Renal cortical epithelial cell (primary cell): ENCODE measurements around the gene MEIS2. TPM values are rescaled to one million over a fixed set of nuclear protein-coding genes. Genes with fewer than 3 reads are reported as not detected.

Experiments used
- DNase-seq: peaks from one replicate; pipeline ENCODE4 v3.0.0-alpha.2; 2011; ENCODE audit warnings: low read depth
- total RNA-seq: library from RNA; depleted of rRNA; stranded (reverse); fragments of >200 nt; gene quantifications from 2 replicates; pipeline ENCODE4 v1.2.3, GENCODE V29; 2014

The MEIS2 gene
- total RNA-seq, 1 donor from 2014 or later: 2.6 TPM

DNA sequence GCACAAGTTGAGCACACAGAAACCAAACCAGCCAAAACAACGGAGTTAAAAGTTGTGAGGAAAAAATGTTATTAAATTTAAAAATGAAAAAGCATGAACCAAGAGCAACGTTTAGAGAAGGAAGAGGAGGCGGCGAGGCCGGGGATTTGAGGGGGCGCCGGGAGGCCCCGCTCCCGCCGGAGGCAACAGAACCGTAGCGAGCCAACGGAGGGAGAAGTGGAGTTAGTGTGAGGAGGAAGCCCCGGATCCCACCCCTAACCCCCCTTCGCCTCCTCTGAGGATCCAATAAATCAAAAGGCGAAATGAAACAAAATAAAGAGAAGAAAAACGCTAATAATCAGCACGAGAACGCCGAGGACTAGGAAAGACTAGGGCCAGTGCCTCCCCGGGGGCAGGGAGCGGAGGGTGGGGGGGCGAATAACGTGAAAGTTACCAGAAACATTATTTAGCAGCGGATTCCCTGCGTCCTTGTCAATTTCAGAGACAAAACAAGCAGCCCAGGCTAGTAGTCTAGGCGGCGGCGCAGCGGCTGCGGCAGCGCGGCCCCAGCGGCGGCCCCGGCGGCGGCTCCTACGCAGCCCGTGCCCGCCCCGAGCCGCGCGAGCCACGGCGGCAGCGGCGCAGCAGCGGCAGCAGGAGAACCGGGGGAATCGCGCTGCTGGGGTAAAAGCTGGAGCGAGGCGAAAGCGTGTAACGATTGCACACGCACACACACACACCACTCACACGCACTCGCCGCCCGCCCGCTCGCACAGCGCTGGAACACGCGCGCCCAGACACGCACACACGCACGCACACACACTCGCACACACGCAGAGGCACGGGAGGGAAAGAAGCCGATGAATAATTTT, 1.7 kb downstream of the MEIS2 start:
- DNase-seq: no peak

DNA sequence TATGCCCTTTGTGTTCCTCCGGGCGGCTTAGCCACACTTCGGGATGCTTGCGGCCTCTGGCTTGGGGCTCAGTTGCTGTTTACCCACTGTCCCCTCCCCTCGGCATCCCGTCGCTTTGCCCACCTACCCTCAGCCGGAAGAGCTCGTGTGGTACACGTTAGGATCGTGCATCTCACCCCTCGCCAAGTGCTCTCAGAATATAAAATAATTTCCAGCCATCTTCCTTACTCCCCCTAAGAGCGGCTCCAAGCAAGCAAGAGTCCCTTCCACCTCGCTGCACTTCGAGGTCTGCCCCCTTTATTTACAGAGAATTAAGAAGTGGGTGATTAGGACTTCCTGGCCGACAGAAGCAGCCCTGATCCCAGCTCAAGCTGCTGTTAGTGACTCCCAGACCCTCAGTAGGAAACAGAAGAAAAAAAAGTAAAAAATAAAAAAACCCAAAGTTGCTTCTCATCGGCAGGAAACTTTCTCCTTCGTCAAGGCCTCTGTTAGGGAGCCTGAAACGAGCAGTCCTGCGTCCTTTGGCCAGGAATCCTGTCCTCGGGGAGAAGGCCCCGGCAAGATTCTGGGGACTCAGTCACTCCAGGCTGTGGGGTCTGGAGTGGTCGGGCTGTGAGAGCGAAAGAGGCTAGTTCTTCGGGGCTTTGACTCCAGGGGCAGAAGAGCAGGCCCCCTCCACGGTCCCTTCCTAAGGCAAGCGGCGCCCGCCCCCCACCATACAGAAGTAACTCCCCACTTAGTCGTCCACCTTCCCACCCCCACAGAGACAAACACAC, 3.0 kb downstream of the MEIS2 start:
- DNase-seq: no peak

DNA sequence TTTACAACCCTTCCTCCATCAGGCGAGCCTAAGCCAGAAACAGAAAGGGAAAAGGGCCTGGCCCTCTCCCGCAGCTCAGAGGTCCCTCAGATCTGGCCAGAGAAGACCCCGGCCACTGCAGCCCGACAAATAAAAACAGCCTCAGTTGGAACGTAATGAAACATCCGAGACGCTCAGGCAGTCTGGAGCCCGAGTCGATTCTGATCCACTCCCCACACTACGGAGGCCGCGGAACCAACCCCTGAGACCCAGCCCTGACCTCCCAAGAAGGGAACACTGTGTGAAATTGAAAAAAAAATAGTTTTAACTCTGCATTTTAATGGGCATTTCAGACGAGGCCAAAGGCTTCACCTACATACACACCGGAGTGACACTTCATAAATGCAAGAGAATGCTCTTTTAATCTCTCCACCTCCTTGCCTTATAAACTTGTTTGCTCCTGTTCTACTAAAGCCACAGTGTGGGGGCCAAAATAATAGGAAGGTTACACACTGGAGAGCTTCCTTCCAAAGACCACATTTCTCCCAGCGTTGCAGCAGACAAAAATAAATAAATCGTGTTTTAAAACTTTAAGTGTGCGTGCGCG, 3.7 kb downstream of the MEIS2 start:
- DNase-seq: no peak

- DNase-seq: no peak
These were observed 4.4 kb downstream of the MEIS2 start for GRCh38 chr15:37095770-37096557.

GRCh38 chr15:37094915-37095711, 5.2 kb downstream of the MEIS2 start:
- no peak for DNase-seq

- DNase-seq: no peak
These were observed 5.9 kb downstream of the MEIS2 start for GRCh38 chr15:37094333-37094914.

- DNase-seq: no peak
These were observed 6.6 kb downstream of the MEIS2 start for GRCh38 chr15:37093480-37094332.

- no peak for DNase-seq
These were observed 9.7 kb downstream of the MEIS2 start for GRCh38 chr15:37090543-37091175.

DNA sequence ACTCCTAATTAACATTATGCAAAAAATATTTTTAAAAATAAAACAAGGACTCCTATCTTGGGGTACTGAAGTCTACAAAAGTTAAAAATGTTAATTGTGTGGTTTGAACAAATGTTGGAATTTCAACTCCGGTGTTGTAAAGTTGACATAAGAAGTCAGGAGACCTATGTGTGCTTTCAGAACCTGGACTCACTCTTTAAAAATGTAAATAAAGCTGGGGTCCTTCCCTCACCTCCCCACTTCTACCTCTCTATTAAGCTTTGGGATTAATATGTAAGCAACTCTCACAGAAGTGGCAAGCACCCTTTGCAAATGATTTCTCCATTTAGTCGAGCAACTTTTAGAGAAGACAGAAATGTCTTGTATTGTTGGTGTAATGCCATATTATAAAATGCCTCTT, 11.9 kb downstream of the MEIS2 start:
- no peak for DNase-seq

DNA sequence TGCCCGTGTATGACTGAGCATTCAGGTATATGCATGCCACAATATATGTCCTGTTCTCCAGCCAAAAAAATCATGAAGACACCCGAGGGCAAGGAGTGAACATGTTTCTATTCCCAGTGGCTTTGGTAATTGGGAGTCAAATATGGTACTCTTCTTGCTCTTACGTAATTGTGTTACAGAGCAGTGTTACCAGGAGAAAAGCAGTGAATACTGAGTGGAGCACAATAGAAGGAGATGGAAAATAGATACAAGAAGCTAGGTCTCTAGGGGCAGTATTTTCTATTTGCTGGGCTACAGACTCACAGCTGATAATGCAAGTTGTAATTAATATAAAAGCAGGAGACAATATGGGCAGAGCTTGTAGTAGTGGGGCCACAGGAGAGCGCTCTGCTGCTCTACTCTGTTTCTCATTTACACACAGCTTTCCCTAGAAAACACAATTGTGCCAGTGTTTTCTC, 13.2 kb downstream of the MEIS2 start:
- no peak for DNase-seq

- no peak for DNase-seq
These were observed 13.8 kb downstream of the MEIS2 start for GRCh38 chr15:37086521-37086920.

GRCh38 chr15:37086120-37086519, 14.2 kb downstream of the MEIS2 start:
- no peak for DNase-seq

GRCh38 chr15:37084602-37085001, 15.7 kb downstream of the MEIS2 start:
- no peak for DNase-seq

- DNase-seq: no peak
These were observed 16.7 kb downstream of the MEIS2 start for GRCh38 chr15:37083610-37084009.

DNA sequence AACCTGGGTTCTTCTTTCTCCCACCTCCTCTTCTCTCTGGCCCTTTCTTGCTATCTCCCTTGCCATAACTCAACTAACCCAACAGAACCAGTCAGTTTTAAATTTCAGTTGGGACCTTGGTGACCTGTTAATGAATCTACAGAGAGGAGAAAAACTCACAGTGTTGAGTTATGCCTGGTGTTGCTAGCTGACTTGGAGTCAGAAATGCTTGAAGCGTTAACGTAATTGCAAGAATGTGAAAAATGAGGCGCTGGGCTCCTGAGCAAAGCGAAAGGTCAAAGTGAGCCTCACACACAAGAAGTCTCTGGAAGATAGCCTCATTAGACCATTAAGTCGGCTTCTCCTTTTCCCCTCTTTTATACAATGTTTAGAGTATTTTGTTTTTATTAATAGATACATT, 18.4 kb downstream of the MEIS2 start:
- DNase-seq: peak; percentile 60

DNA sequence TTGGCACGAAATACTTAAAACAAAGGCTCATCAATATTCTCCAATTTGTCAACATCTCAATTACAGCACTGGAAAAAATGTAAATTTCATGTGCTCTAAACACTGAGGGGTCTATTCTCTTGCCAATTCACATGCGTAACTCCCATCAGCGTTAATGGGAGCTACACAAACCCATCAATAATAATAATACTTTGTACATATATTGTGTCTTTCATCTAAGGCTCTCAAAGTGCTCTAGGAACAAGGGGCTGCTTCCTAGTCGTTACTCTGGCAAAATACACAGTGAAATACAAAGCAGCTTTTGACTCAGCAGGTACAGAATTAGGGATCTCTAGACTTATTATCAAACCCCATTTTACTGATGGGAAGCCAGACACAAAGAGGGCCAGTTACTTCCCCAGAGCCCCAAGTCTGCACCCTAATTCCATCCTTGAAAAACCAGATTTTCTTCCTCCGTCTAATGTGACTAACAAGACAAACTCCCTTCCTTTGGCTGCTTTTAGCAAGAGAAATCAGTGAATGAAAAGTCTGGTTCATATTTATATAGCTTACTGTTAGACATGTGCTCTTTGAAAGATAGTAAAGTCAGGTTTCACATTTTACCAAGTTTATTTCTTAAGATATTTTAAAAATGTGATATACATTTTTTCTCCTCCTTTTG, 20.0 kb downstream of the MEIS2 start:
- DNase-seq: no peak

DNA sequence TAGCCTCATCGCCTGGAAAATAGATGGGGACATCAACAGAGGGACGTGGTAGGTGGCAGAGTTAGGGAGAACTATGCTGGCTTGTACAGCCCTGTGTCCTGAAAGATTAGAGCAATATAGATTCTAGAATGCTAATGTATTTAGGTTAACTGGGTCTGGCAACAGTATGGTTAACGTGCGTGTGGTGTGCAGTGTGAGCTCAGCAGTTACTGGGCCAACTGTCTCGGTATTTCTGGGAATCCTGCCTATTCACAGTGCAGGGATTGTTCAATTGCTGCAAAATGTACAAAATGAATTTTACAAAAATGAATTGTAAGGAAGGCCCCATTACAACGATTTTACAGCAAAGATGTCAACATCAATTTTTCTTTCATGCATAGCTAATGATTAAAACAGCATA, 20.6 kb downstream of the MEIS2 start:
- DNase-seq: no peak

- DNase-seq: no peak
These were observed 21.8 kb downstream of the MEIS2 start for GRCh38 chr15:37078566-37078965.
